Measurements from ENCODE around the gene PRELID3B.

PRELID3B gene

GRCh38 chr20:59004493-59004762, 38.2 kb downstream of the PRELID3B start:
- no peak for TF ChIP-seq CTCF (IDR thresholded peaks at IDR 0.05; ENCODE audit: low read depth, low read length)
- no peak overlapping the region for H3K4me3 ChIP-seq (ENCODE audit: low read depth, low read length)
- in situ Hi-C loops (cut with HindIII; ENCODE audit: low sequenced_read_pairs), result no loop called here
- DNase-seq (ENCODE audit: low read depth, low spot score), result no peak

- in situ Hi-C loops (cut with HindIII; ENCODE audit: low sequenced_read_pairs), result no loop called here
- DNase-seq (ENCODE audit: low read depth, low spot score), result no peak
- H3K4me3 ChIP-seq (ENCODE audit: low read depth, low read length), result no peak overlapping the region
- TF ChIP-seq CTCF (IDR thresholded peaks at IDR 0.05; ENCODE audit: low read depth, low read length), result no peak
These were observed 38.6 kb downstream of the PRELID3B start for GRCh38 chr20:59003836-59004492.

GRCh38 chr20:59002874-59003399, 39.6 kb downstream of the PRELID3B start:
- no peak overlapping the region for H3K4me3 ChIP-seq (ENCODE audit: low read depth, low read length)
- DNase-seq (ENCODE audit: low read depth, low spot score), result no peak
- in situ Hi-C loops (cut with HindIII; ENCODE audit: low sequenced_read_pairs), result no loop called here
- TF ChIP-seq CTCF (IDR thresholded peaks at IDR 0.05; ENCODE audit: low read depth, low read length), result no peak

- no peak for DNase-seq (ENCODE audit: low read depth, low spot score)
- TF ChIP-seq CTCF (IDR thresholded peaks at IDR 0.05; ENCODE audit: low read depth, low read length), result no peak
- no peak overlapping the region for H3K4me3 ChIP-seq (ENCODE audit: low read depth, low read length)
- in situ Hi-C loops (cut with HindIII; ENCODE audit: low sequenced_read_pairs), result no loop called here
These were observed 40.2 kb downstream of the PRELID3B start for GRCh38 chr20:59002388-59002787.

GRCh38 chr20:59001449-59002171, 41.0 kb downstream of the PRELID3B start:
- in situ Hi-C loops (cut with HindIII; ENCODE audit: low sequenced_read_pairs), result no loop called here
- no peak for TF ChIP-seq CTCF (IDR thresholded peaks at IDR 0.05; ENCODE audit: low read depth, low read length)
- DNase-seq (ENCODE audit: low read depth, low spot score), result no peak
- no peak overlapping the region for H3K4me3 ChIP-seq (ENCODE audit: low read depth, low read length)

GRCh38 chr20:59001068-59001448, 41.5 kb downstream of the PRELID3B start:
- in situ Hi-C loops (cut with HindIII; ENCODE audit: low sequenced_read_pairs), result no loop called here
- DNase-seq (ENCODE audit: low read depth, low spot score), result no peak
- TF ChIP-seq CTCF (IDR thresholded peaks at IDR 0.05; ENCODE audit: low read depth, low read length), result no peak
- no peak overlapping the region for H3K4me3 ChIP-seq (ENCODE audit: low read depth, low read length)

Measured in astrocyte of the spinal cord (primary cell).